Kidney (tissue), 14 donors: ENCODE data around the gene ZYG11B. TPM values are rescaled to one million over a fixed set of nuclear protein-coding genes. Genes with fewer than 3 reads are reported as not detected.

Source experiments
- DNase-seq, 5 donors: peaks; one replicate each; pipeline ENCODE4 v3.0.0-alpha.2; 2013 to 2020
- FAIRE-seq: peaks from 2 replicates; lab custom pipeline; 2012; peaks lifted over from hg19 to GRCh38; lab: Jason Lieb, UNC
- H3K27ac ChIP-seq, 2 donors: one replicate each; pipeline ENCODE4 v1.7.0; 2013; ENCODE audit warnings: low read depth in 2 of 2, low read length in 2 of 2, inconsistent platforms in 1 of 2
- H3K27me3 ChIP-seq: one replicate; pipeline ENCODE4 v1.7.1; 2013; ENCODE audit warnings: low read length, inconsistent platforms; ENCODE audit not compliant: control insufficient read depth, insufficient read depth
- H3K36me3 ChIP-seq, 3 donors: one replicate each; pipeline versions ENCODE4 v1.7.0 to v1.7.1; 2013; ENCODE audit warnings: low read length in 3 of 3, control low read depth in 1 of 3, inconsistent platforms in 1 of 3; ENCODE audit not compliant: insufficient read depth in 3 of 3, control insufficient read depth in 2 of 3
- H3K4me1 ChIP-seq, 3 donors: one replicate each; pipeline versions ENCODE4 v1.7.0 to v1.7.1; 2013; ENCODE audit warnings: low read length in 3 of 3, inconsistent platforms in 1 of 3, low read depth in 1 of 3; ENCODE audit not compliant: control insufficient read depth in 2 of 3, insufficient read depth in 2 of 3
- H3K4me3 ChIP-seq, 3 donors: one replicate each; pipeline versions ENCODE4 v1.7.0 to v1.8.1; 2013; ENCODE audit warnings: low read length in 3 of 3, control low read depth in 1 of 3, inconsistent platforms in 1 of 3
- H3K9ac ChIP-seq, 3 donors: one replicate each; pipeline versions ENCODE4 v1.7.0 to v1.7.1; 2013; ENCODE audit warnings: low read length in 3 of 3, control low read depth in 1 of 3, inconsistent platforms in 1 of 3
- H3K9me3 ChIP-seq, 3 donors: one replicate each; pipeline versions ENCODE4 v1.7.0 to v1.7.1; 2013; ENCODE audit warnings: low read length in 3 of 3, control low read depth in 1 of 3, inconsistent platforms in 1 of 3; ENCODE audit not compliant: control insufficient read depth in 2 of 3, insufficient read depth in 1 of 3
- intact Hi-C: fragments of 100-400 bp; cut with DNase I; formaldehyde crosslinking; loops from one replicate; pipeline ENCODE4 v1.11.1; 2022
- polyA plus RNA-seq: library from polyadenylated mRNA; stranded (reverse); fragments of 350-450 nt; fragmentation: Illumina TruSeq; extraction: RNeasy Lipid Tissue Mini Kit (QIAGEN cat#74804); gene quantifications from one replicate; pipeline ENCODE4 v1.2.3, GENCODE V29; 2014; ENCODE audit warnings: low read depth, low replicate concordance; ENCODE audit not compliant: insufficient read depth
- total RNA-seq: library from RNA; stranded (reverse); fragmentation: NEBNext Ultra II Directional; extraction: Animal tissue kit (Norgen Biotek cat#: 25700); gene quantifications from one replicate; pipeline ENCODE4 v1.2.1, GENCODE V29; 2021
- TF ChIP-seq, protein P1 (sequence below): IDR thresholded peaks from 3 replicates; pipeline ENCODE4 v1.5.1; 2012; ENCODE audit warnings: mild to moderate bottlenecking, moderate library complexity, borderline replicate concordance; ENCODE audit not compliant: insufficient read depth; ENCODE audit errors: extremely low read depth
- donor health status: control.
- donor health status: control.
- donor health status: control.
- donor health status: control.
- donor health status: control.
- donor health status: DM: yes; HTN: yes; CAD: no.
- donor health status: Normal renal cell carcinoma (clear cell type).

Gene ZYG11B
- total and polyA plus RNA-seq, 2 donors from 2014 or later, result 7.8 to 28.2 TPM

DNA sequence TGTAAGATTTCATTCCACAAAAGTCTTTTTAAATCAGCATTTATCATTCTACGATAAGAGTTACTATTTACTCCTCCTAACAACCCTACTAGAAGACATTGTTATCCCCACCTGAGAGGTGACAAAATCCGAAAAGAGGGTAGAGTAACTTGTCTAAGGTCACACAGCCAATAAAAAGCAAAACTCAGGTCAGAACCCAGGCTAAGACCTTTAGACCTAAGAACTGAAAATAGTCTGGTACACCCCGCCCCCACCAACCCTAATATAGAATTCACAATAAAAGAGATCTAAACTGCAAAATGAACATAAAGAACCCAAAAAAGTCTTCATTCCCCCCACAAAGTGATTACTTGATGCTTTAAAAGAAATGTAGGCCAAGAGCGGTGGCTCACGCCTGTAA is 46.8 kb upstream of the ZYG11B start:
- intact Hi-C loops, result no loop called here
- Histone ChIP-seq H3K9me3 (no peaks in the 10 kb centered on the region), H3K27me3 (no peaks in the 10 kb centered on the region), H3K4me1 (no peaks in the 10 kb centered on the region), H3K27ac (no peak overlapping the region), H3K9ac (no peak overlapping the region), H3K36me3 (no peaks in the 10 kb centered on the region), H3K4me3 (no peak overlapping the region)
- DNase-seq (no peak), FAIRE-seq (no peak)
- TF ChIP-seq, protein P1, sequence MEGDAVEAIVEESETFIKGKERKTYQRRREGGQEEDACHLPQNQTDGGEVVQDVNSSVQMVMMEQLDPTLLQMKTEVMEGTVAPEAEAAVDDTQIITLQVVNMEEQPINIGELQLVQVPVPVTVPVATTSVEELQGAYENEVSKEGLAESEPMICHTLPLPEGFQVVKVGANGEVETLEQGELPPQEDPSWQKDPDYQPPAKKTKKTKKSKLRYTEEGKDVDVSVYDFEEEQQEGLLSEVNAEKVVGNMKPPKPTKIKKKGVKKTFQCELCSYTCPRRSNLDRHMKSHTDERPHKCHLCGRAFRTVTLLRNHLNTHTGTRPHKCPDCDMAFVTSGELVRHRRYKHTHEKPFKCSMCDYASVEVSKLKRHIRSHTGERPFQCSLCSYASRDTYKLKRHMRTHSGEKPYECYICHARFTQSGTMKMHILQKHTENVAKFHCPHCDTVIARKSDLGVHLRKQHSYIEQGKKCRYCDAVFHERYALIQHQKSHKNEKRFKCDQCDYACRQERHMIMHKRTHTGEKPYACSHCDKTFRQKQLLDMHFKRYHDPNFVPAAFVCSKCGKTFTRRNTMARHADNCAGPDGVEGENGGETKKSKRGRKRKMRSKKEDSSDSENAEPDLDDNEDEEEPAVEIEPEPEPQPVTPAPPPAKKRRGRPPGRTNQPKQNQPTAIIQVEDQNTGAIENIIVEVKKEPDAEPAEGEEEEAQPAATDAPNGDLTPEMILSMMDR, result no peak

DNA sequence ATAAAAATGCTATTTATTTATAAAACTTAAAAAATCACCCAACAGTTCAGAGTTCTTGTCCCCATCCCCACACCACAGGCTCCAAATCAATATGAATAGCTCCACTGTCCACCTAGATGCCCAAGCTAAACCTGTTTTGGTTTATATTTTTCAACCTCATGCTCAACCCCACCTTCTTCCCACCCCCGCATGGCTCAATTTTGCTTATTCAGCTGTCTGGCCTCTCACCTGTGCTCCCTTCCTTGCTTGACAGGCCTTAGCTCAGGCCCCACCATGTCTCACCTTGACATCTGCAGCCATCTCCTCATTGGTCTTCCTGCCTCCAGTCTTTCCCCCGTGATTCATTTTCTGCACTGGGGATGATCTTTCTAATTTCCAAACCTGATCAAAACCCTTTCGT is 45.9 kb upstream of the ZYG11B start:
- no peak for FAIRE-seq
- DNase-seq, result peak in 1 of 5 donors; percentile 13

DNA sequence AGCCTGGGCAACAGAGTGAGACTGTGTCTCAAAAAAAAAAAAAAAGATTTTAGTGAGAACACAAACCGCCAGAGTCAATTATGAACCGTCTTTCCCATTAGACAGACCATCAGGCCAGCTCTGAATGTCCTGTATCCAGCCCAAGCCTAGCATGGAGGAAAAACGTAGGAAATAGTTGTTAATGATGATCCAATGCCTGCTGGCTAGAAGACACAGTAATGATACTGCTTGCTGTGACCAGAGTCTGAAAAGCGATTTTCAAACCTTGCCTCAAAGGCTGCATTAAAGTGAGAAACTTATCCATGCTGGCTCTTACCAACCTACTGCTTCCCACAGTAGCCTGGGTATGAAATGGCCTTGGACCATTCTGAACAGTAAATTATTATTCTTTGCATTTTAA is 45.1 kb upstream of the ZYG11B start:
- H3K36me3 ChIP-seq, result no peaks in the 10 kb centered on the region

More for the DNA sequence above, 45.9 kb upstream of the ZYG11B start:
- Histone ChIP-seq H3K36me3 (no peaks in the 10 kb centered on the region), H3K27ac (no peak overlapping the region), H3K9ac (no peak overlapping the region), H3K9me3 (no peaks in the 10 kb centered on the region), H3K27me3 (no peaks in the 10 kb centered on the region), H3K4me3 (no peak overlapping the region), H3K4me1 (no peaks in the 10 kb centered on the region)
- TF ChIP-seq, protein P1, result no peak
- intact Hi-C loops, result no loop called here

More for the DNA sequence above, 45.1 kb upstream of the ZYG11B start:
- no peaks in the 10 kb centered on the region for H3K27me3 ChIP-seq
- intact Hi-C loops, result no loop called here
- FAIRE-seq (no peak), DNase-seq (no peak)
- no peak overlapping the region for H3K27ac ChIP-seq
- H3K9ac ChIP-seq, result no peak overlapping the region
- no peaks in the 10 kb centered on the region for H3K4me1 ChIP-seq
- H3K4me3 ChIP-seq, result no peak overlapping the region
- H3K9me3 ChIP-seq, result no peaks in the 10 kb centered on the region
- TF ChIP-seq, protein P1, result no peak
